HG02884 (cell line): ENCODE measurements around the gene MEGF6.

Experiments used
- ATAC-seq: cut with Tn5 transposase; IDR thresholded peaks from one replicate; pipeline ENCODE4 v1.9.1; 2021; ENCODE audit warnings: mild to moderate bottlenecking, moderate library complexity; ENCODE audit not compliant: unreplicated experiment

Gene MEGF6

DNA sequence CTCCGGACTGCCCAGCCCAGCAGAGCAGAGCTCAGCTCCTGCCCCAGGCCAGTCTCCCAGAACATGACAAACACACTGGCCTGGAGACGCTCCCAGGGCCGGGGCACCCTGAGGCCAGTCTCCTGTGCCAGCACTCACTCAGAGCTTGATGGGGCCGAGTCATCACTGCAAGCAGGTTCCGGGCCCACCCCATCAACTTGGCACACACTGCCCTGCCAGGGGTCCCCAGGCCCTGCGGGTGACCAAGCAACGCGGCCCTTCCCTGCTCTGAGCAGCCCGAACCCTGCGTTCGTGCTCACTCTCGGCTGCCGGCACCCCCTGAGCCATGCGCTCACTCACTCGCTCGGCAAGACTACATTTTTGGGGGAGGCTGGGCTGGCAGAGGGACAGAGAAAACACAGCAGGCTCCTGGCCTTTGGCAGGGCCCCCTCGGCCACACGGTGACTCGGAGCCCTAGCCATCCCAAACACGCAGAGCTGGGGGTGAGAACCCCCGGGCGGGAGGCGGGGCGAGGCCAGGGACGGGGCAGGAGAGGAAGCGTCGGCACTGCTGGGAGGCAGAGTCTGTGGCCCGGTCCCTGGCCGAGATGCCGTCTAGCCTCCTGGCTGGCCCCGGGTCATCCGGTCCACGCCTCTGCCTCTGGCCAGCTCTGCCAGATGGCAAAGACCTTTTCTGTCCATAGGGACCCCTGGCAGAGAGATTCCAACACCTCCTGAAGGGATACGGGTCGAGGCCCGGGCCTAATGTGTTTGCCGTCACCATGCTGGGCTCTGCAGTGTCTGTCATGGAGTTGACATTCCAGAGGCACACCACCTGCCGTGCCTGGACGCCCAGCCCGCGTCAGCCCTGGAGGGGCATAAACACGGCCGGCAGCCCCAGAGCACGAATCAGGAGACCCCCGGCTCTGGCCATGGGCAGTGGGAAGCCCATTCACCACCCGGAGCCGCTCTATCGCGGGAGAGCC, 68.0 kb downstream of the MEGF6 start:
- ATAC-seq, result no peak

DNA sequence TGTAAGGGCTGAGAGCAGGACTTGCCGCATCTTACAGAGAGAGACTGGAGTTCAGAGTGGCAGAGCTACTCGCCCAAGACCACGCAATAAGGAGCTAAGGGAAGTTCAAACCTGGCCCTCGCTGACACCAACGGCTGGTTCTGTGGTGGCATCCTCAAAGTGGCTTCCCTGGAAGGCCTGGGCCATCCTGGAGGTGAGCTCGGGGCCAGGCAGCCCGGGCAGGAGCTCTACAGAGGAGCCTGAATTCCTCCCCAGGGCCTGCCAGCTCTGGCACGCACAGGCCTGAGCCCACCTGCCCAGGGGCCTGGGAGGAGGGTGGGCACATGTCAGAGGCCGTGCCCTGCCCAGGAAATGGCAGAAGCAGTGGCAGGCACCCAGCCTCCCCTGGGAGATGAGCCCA, 68.6 kb downstream of the MEGF6 start:
- ATAC-seq, result no peak

DNA sequence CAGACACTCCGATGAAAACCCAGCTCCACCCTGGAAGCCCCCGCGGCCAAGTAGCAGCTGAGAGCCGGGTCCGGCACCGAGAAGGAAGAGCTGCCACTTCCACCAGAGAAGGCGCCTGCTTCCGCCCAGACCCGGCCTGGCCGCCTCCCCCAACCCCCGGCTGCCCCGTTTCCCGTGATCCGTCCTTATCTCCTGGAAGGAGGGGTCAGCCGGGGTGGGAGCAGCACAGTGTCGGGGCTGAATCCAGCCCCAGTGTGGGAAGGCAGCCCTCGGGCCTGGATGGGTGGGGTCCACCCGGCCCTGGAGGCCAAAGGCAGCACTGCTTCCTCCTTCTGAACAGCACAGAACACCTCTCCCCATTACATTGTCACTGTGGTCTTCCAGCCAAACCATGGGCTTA, 69.4 kb downstream of the MEGF6 start:
- ATAC-seq, result no peak

- no peak for ATAC-seq
Measured at GRCh38 chr1:3541465-3541864, 69.8 kb downstream of the MEGF6 start.

GRCh38 chr1:3540876-3541275, 70.4 kb downstream of the MEGF6 start:
- no peak for ATAC-seq

DNA sequence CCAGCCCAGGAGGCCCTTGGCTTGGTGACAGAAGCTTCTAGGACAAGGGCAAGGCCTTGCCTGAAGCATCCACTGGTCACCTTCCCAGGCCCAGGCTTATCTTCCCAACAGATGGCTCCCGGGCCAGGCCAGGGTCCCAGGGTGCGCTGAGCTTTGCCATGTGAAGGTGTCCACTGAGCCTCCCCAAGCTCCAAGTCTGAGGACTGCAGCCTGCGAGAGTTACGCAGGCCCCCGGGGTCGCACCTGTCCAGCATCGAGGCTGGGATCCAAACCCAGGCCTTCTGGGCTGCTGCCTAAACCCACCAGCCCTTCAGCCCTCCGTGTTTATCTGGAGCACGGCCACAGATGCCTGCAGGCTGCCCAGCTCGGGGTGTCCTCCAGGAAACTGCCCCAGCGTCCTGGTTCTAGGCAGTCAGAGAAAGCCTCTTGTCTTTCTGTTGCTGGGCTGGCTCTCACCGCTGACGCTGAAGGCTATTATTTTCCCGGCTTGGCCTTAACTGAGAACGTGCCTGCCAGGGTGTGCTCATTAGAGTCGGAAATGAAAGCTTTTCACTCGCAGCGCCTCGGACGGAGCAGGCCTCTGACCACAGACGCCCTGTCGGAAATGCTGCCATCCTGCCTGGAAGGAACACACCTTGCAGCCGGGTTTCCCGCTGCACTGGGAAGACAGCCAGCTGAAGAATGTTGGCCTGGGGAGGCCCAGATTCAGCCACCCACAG, 71.4 kb downstream of the MEGF6 start:
- no peak for ATAC-seq

- ATAC-seq, result no peak
Measured at GRCh38 chr1:3537359-3537758, 73.9 kb downstream of the MEGF6 start.

GRCh38 chr1:3536420-3537195, 74.7 kb downstream of the MEGF6 start:
- ATAC-seq, result no peak

DNA sequence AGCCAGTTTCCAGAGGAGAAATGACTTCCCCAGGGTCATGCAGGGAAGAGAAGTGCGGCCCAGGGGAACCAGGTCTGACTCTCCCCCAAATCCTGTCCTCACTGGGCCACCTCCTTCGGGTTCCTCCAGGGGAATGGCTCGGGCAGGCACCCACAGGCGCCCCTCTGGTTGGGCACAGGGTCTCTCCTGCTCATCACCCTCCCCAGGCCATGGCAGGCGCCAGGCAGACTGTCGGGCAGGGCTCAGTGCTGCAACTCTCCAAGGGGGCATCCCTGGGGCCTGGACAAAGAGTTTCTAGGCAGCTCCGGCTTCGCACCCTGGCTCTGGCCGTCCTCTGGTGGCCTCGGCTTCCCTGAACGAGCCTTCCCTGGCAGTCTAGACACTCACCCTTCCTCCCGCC, 75.6 kb downstream of the MEGF6 start:
- no peak for ATAC-seq

DNA sequence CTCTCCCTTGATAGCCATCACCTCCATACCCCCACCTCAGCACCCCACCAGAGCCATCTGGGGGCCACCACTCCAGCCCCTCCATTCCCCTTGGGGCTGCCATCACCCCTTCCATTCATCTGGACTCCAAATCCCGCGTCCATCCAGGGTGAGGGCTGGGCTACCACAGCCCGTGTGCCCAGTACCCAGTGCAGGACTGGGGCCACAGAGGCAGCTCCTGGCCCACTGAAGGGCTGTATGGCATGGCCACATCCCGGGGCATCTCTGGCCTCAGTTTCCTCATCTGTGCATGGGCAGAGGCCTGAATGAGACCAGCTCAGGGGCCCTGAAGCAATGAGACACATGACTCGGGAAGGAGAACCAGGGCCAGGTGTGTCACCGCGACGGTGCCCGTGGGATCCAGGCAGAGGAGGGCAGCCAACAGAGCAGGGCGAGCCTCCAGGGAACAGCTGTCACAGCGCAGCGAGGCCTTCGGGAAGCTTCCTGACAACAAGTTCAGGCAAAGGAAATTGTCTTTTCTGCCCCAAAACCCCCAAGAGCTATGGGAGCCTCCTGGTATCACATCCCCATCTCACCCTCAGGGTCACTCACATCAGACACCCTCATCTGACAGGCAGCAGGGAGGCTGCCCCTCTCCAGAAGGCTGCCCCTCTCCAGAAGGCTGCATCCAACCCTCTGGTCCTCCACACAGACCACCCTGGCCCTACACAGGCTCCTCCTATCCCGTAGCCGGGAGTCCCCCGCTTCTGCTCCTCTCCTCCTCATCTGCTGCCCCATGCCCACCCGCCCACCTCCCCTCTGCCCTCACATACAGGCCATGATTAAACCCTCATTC, 76.3 kb downstream of the MEGF6 start:
- ATAC-seq, result no peak

DNA sequence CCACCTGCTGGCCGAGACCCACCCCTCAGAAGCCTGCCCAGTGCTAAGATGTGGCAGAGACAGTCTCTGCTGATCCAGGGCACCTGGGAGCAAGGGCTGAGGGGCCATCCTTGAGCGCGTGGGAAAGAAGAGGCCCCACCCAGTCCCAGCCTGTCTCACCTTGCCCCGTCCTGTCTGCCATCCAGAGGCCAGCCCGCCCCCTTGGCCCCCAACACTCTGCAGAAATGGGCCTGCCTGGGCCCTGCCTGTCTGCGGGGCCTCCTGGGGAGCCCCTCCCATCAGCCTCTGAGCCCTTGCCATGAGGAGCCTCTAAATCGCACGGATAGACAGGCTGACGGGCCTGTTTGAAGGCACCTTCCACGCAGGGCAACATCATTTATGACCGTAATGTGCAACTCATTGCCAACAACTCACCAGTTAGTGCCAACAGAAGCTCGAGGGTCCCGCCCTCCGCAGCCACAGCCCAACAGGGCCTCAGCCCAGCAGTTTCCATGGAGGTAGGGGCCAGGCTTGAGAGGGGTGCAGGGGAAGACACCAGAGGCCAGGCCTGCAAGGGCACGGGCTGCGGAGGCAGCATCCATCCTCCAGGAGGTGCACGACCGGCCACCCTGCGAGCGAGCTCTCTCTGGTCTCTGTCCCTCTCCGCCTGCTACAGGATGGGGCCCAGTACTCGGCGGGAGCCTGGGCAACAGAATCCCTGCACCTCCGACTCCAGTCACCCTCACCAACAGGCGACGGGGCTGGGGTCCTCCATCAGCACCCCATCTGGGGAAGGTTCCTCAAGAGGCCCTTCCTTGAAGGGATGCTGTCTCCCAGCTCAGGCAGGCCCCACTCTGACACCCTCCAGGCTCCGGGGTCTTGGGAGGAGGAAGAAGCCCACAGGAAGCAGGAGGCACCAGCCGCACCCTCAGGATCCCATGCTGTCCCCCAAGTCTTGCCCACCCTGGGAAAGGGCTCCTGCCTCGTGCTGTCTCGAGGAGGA, 78.0 kb downstream of the MEGF6 start:
- no peak for ATAC-seq

GRCh38 chr1:3531928-3532327, 79.4 kb downstream of the MEGF6 start:
- no peak for ATAC-seq

DNA sequence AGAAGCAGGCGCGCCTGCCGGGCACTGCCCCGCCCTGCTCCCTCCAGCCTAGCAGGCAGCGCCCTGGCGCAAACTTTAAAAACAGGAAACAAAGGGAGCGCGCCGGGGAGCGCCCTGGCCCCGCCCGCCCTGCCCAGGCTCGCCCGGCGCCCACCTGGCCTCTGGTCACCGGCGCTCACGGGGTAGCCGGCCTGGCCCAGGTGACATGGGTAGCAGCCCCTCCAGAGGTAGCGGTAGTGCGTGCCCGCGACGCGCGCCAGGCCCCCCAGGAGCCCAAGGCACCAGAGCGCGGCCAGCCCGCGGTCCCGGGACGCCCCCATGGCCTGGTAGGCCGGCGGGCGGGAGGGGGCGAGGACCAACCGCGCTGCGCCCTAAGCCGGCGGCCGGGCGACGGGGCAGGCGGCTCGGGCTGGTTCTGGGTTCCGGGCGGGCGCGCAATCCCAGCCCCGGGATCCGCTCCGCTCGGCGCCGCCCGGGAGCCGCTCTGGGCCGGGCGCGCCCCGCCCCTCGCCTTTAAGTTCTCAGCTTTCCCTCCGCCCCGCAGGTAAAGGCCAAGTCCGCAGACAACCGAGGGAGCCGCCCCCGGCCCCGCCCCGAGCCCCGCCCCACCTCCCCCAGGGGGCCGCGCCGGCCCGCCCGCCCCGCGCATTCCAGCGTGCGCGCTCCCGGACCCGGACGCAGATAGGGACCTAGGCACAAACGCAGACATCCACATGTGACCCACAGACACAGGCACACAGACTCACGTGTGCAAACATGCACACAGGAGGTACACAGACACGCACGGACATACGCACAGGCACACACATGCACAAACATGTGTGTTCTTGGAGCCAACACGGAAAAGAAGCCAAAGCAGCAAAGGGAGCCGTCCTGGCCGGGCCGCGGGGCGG, 80.1 kb downstream of the MEGF6 start:
- no peak for ATAC-seq

DNA sequence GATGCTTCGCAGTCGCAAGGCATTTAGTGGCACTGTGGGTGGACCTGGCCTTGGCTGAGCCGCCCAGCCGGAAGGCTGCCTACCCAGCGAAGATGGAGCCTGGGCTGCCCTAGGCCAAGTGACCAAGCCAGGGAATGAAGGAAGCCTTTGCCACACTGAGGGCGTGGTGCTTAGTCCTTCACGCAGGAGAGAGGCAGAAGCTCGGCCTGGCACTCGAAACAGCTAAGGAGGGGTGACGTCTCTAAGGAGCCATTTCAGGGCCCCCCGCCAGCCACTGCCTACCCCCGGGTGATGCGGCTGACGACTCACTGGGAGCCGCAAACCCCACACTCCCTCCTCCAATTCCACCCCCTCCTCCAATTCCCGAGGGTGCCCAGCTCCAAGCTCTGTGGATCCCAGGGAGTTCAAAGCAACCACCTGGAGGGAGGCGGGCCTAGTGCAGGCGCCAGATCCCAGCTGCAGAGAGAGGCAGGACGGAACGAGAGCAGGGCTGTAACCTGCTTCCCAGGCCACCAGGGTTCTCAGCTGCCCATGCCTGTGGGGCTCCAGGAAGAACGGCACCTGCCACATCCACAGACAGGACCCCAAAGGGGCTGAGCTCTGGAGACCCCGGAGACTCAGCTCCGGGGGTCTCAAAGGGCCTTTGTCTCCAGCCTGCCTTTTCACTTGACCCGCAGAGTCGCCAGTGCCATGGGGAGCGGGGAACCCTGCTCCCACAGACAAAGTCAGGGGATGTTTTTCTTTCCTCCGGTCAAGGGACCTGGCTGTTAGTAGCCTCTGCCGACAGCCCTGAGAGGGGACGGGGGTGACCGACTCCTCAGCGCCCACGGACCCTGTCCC, 81.0 kb downstream of the MEGF6 start:
- no peak for ATAC-seq

DNA sequence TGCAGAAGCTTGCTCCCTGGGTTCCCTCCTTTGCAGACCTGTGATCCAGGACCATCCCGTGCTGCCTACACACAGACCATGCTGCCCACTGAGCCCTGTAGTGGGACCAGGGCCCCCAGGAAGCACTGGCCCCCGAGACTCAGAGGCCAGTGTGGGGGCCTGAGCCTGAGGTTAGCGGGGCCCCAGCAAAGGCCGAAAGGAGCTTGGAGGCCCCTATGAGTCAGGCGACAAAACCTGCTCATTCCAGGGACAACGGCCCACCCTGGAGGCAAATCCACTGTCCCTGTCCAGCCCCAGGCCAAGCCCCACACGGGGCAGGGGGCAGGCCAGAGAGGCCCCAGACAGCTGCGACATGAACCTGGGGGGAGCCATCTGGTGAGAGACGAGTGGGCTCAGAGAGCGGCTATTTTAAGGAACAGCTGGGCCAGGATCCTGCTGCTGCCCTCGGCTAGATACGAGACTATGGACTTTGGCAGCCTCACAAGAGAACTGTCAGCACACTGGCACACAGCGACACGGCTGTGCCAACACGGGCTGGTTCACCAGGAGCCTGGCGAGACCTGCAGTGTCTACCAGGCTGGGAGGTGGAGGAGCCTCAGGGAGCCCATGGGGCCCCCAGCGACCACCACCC, 82.1 kb downstream of the MEGF6 start:
- no peak for ATAC-seq

GRCh38 chr1:3527774-3528173, 83.5 kb downstream of the MEGF6 start:
- ATAC-seq, result no peak
